Panc1 (cell line): Measurements from ENCODE around the gene LRRC3. TPM values are rescaled to one million over a fixed set of nuclear protein-coding genes. Genes with fewer than 3 reads are reported as not detected.
A peak's percentile ranks its signal among the peaks of the same experiment; 100 is the strongest.

Source experiments
- ATAC-seq: fragments of 200-7000 bp; cut with Tn5 transposase; 2 replicates; pipeline ENCODE4 v1.9.1; 2020; ENCODE audit warnings: mild to moderate bottlenecking, moderate library complexity
- Bru-seq: library from RNA; stranded (reverse); fragments of 400-500 nt; gene quantifications from one replicate; lab custom pipeline; 2021; lab: Mats Ljungman, UMichigan
- BruChase-seq, 2 experiments: library from RNA; stranded (reverse); fragments of 400-500 nt; gene quantifications; one replicate each; lab custom pipeline; 2021; lab: Mats Ljungman, UMichigan
- BruUV-seq: library from RNA; stranded (reverse); fragments of 400-500 nt; replicated peaks from 2 replicates; lab custom pipeline; 2021; lab: Mats Ljungman, UMichigan
- CTCF ChIA-PET: fragments of 300-600 bp; sonication (Branson Sonifier 250); formaldehyde crosslinking; loops from one replicate; lab custom pipeline; 2022; ENCODE audit warnings: antibody characterized with exemption; lab: Charles Lee
- POLR2A ChIA-PET: fragments of 300-600 bp; sonication (Branson Sonifier 250); formaldehyde crosslinking; loops from one replicate; lab custom pipeline; 2022; ENCODE audit warnings: antibody characterized with exemption; lab: Charles Lee
- DNase-seq: peaks from one replicate; pipeline ENCODE4 v3.0.0-alpha.2; 2010; ENCODE audit warnings: low read depth, low spot score
- H3K27ac ChIP-seq: 2 replicates; pipeline ENCODE4 v1.5.1; 2011; ENCODE audit warnings: mild to moderate bottlenecking, low read length, inconsistent platforms
- H3K27me3 ChIP-seq: fragments of 200-500 bp; sonication (Bioruptor generic); 2 replicates; pipeline ENCODE4 v1.6.0; 2014; ENCODE audit warnings: low read length, inconsistent platforms; ENCODE audit not compliant: control insufficient read depth, insufficient read depth
- H3K36me3 ChIP-seq: fragments of 200-500 bp; sonication (Bioruptor generic); 2 replicates; pipeline ENCODE4 v1.5.1; 2014; ENCODE audit warnings: inconsistent platforms, mild to moderate bottlenecking, low read length, moderate library complexity; ENCODE audit not compliant: control insufficient read depth, insufficient read depth
- H3K4me1 ChIP-seq: 2 replicates; pipeline ENCODE4 v1.5.1; 2011; ENCODE audit warnings: inconsistent platforms, mild to moderate bottlenecking, low read length, moderate library complexity; ENCODE audit not compliant: control insufficient read depth, insufficient read depth
- H3K4me3 ChIP-seq, 2 experiments: 2 replicates each; pipeline ENCODE4 v1.5.1; 2011 to 2012; ENCODE audit warnings: low read depth in 2 of 2, low read length in 2 of 2, mild to moderate bottlenecking in 2 of 2, inconsistent platforms in 1 of 2, moderate library complexity in 1 of 2
- H3K9me3 ChIP-seq: fragments of 200-500 bp; sonication (Bioruptor generic); 2 replicates; pipeline ENCODE4 v1.5.1; 2014; ENCODE audit warnings: low read depth, mild to moderate bottlenecking, inconsistent platforms, low read length, moderate library complexity; ENCODE audit not compliant: control insufficient read depth, insufficient read depth
- POLR2AphosphoS5 ChIP-seq: IDR thresholded peaks from 2 replicates; pipeline ENCODE4 v1.6.1; 2012; ENCODE audit warnings: mild to moderate bottlenecking, low read depth, low read length, moderate library complexity
- SIN3A ChIP-seq: IDR thresholded peaks from 2 replicates; pipeline ENCODE4 v1.6.1; 2012; ENCODE audit warnings: low read depth, mild to moderate bottlenecking, low read length, moderate library complexity, borderline replicate concordance; ENCODE audit not compliant: insufficient read depth
- TCF7L2 ChIP-seq: IDR thresholded peaks from 2 replicates; pipeline ENCODE4 v1.6.1; 2011; ENCODE audit warnings: mild to moderate bottlenecking, low read depth, low read length, inconsistent platforms
- in situ Hi-C: cut with HindIII; loops from 2 replicates; pipeline ENCODE4 v1.10.0; 2016; ENCODE audit warnings: low sequenced_read_pairs, low pct_unique_long_range_greater_than_20kb
- intact Hi-C: fragments of 100-400 bp; cut with micrococcal nuclease; formaldehyde crosslinking; loops from one replicate; pipeline ENCODE4 v1.10.0; 2022; ENCODE audit not compliant: unreplicated experiment
- long read RNA-seq: library from polyadenylated mRNA; unstranded; transcript quantifications from one replicate; pipeline ENCODE4 v2.0.0, GENCODE V29; 2021; ENCODE audit not compliant: unreplicated experiment
- polyA plus RNA-seq: library from polyadenylated mRNA; unstranded; fragments of >200 nt; gene quantifications from one replicate; pipeline ENCODE4 v1.2.1, GENCODE V29; 2012; ENCODE audit warnings: missing spikeins; ENCODE audit not compliant: insufficient read length
- total RNA-seq: library from RNA; stranded (reverse); gene quantifications from one replicate; pipeline ENCODE4 v1.2.1, GENCODE V29; 2021; ENCODE audit not compliant: unreplicated experiment
- TF ChIP-seq, protein P1 (sequence below), 2 experiments: IDR thresholded peaks; 2 replicates each; pipeline ENCODE4 v1.6.1; 2011 to 2012; ENCODE audit warnings: low read depth in 2 of 2, control low read depth in 1 of 2, low read length in 1 of 2, mild to moderate bottlenecking in 1 of 2, moderate library complexity in 1 of 2; ENCODE audit not compliant: insufficient read depth in 1 of 2
- TF ChIP-seq, protein P2 (sequence below): fragments of 450-650 bp; IDR thresholded peaks from 2 replicates; pipeline ENCODE4 v1.5.1; 2017; ENCODE audit warnings: mild to moderate bottlenecking

Gene LRRC3, protein sequence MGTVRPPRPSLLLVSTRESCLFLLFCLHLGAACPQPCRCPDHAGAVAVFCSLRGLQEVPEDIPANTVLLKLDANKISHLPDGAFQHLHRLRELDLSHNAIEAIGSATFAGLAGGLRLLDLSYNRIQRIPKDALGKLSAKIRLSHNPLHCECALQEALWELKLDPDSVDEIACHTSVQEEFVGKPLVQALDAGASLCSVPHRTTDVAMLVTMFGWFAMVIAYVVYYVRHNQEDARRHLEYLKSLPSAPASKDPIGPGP
- 3.3 TPM for total RNA-seq
- 3.8 TPM for polyA plus RNA-seq
- percentile 38 among the genes with signal in this experiment for Bru-seq, nascent RNA
- BruChase-seq, experiment 1, labeled RNA remaining after a 2-hour chase = percentile 55 among the genes with signal in this experiment
- BruChase-seq, experiment 2, labeled RNA remaining after a 6-hour chase = percentile 68 among the genes with signal in this experiment
- long read RNA-seq, full-length matches to known transcripts = 3 of 9 reads
- long read RNA-seq, partial matches to known transcripts = 0 of 9 reads
- long read RNA-seq, other reads (novel, unspliced or antisense) = 6 of 9 reads

DNA sequence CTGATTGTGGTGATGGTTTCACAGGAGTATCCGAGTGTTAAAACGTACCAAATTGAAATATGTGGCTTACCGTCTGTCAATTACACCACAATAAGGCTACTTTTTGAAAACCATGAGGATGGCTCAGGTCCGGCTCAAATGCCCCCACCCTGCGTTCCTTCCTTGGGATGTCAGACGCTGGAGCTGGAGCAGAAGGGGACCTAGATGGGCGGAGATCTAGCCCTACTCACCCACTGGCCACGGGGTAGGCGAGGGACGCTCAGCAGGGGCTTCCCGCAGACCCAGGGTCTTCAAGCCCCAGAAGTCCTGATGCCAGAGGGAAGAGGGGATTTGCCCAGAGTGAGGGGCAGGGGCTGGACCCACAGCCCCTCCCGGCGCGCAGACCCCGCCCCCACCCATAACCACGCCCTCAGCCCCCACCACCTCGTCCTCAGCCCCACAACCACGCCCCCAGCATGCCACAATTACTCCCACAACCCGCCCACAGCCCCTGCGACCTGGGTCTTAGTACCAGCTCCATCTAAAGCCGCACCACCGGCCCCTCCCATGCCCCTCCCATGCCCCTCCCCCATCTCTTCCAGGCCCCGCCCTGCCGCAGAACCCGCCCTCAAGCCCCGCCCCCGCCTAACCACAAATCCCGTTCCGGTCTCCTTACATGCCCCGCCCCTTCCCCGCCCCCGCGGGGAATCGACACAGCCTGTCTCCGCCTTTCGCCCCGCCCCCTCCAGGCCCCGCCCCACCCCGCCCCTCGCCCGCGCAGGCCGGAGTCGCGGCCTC, at the start of gene LRRC3:
Gene LRRC3, plus strand, starts transcription at position 764 of the 777 bp plus-strand sequence. CDS start 1,135 bp downstream, outside the sequence.
- ATAC-seq = peak; percentile 77
- ChIA-PET POLR2A (no interaction called here), CTCF (interaction anchor here (0.6 kb wide), 1 partner anchor 103 kb away, joined by 5 read pairs; no protein-coding TSS in a partner anchor)
- intact Hi-C loops = no loop called here
- no peaks in the 10 kb centered on the region for H3K36me3 ChIP-seq
- no peak for DNase-seq
- H3K4me1 ChIP-seq = no peaks in the 10 kb centered on the region
- H3K27ac ChIP-seq = 0 out of 2 replicates have a peak within 1 kb of the TSS, but pooled peaks have one; percentile 29
- peak within 1 kb of the TSS; percentile 54 to 61 for H3K4me3 ChIP-seq
- in situ Hi-C loops = no loop called here
- no TSS peak for BruUV-seq
- no peak for TF ChIP-seq POLR2AphosphoS5
- no peak for TF ChIP-seq TCF7L2
- TF ChIP-seq, protein P1, sequence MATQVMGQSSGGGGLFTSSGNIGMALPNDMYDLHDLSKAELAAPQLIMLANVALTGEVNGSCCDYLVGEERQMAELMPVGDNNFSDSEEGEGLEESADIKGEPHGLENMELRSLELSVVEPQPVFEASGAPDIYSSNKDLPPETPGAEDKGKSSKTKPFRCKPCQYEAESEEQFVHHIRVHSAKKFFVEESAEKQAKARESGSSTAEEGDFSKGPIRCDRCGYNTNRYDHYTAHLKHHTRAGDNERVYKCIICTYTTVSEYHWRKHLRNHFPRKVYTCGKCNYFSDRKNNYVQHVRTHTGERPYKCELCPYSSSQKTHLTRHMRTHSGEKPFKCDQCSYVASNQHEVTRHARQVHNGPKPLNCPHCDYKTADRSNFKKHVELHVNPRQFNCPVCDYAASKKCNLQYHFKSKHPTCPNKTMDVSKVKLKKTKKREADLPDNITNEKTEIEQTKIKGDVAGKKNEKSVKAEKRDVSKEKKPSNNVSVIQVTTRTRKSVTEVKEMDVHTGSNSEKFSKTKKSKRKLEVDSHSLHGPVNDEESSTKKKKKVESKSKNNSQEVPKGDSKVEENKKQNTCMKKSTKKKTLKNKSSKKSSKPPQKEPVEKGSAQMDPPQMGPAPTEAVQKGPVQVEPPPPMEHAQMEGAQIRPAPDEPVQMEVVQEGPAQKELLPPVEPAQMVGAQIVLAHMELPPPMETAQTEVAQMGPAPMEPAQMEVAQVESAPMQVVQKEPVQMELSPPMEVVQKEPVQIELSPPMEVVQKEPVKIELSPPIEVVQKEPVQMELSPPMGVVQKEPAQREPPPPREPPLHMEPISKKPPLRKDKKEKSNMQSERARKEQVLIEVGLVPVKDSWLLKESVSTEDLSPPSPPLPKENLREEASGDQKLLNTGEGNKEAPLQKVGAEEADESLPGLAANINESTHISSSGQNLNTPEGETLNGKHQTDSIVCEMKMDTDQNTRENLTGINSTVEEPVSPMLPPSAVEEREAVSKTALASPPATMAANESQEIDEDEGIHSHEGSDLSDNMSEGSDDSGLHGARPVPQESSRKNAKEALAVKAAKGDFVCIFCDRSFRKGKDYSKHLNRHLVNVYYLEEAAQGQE (IDR thresholded peaks at IDR 0.05; ENCODE audit: insufficient read depth in 1 of 2, low read depth in 2 of 2, low read length in 1 of 2) = no peak
- TF ChIP-seq, protein P2, sequence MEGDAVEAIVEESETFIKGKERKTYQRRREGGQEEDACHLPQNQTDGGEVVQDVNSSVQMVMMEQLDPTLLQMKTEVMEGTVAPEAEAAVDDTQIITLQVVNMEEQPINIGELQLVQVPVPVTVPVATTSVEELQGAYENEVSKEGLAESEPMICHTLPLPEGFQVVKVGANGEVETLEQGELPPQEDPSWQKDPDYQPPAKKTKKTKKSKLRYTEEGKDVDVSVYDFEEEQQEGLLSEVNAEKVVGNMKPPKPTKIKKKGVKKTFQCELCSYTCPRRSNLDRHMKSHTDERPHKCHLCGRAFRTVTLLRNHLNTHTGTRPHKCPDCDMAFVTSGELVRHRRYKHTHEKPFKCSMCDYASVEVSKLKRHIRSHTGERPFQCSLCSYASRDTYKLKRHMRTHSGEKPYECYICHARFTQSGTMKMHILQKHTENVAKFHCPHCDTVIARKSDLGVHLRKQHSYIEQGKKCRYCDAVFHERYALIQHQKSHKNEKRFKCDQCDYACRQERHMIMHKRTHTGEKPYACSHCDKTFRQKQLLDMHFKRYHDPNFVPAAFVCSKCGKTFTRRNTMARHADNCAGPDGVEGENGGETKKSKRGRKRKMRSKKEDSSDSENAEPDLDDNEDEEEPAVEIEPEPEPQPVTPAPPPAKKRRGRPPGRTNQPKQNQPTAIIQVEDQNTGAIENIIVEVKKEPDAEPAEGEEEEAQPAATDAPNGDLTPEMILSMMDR = no peak
- no peak for TF ChIP-seq SIN3A
- H3K27me3 ChIP-seq = no peaks in the 10 kb centered on the region; the same call in 1 of the 2 replicates
- no peaks in the 10 kb centered on the region for H3K9me3 ChIP-seq

DNA sequence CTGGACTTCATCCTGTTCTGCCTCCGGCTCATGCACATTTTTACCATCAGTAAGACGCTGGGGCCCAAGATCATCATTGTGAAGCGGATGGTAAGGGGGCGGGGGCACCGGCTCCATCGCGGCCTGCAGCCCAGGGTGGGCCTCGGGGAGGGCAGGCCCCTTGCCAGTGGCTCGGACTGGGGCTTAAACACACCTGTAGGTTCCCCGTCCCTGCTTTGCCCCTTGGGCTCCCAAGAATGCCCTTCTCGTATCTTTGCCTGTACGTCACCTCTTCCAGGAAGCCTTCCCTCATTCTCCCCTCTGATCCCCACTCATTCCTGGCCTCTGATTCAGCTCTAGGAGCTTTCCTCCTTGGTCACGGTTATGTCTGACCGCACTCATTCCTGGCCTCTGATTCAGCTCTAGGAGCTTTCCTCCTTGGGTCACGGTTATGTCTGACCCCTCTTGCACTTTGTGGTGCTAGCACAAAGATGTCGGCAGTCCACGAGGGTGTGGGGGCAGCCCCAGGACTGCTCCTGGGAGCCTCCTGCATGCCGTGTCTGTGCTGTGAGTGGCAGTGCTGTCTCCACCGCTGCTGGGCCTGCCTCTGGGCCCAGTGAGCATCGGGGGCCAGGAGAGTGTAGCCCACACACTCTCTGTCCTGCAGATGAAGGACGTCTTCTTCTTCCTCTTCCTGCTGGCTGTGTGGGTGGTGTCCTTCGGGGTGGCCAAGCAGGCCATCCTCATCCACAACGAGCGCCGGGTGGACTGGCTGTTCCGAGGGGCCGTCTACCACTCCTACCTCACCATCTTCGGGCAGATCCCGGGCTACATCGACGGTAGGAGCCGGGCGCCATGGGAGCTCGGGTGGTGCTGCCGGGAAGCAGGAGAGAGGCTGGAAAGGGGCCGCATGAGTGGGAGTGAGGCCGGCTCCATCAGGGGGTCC, 49.1 kb upstream of the LRRC3 start:
- Histone ChIP-seq H3K27ac (no peak overlapping the region), H3K4me1 (no peaks in the 10 kb centered on the region), H3K36me3 (no peaks in the 10 kb centered on the region), H3K4me3 (no peak overlapping the region), H3K9me3 (no peaks in the 10 kb centered on the region), H3K27me3 (no peaks in the 10 kb centered on the region)
- POLR2A ChIA-PET = no interaction called here
- TF ChIP-seq, protein P2 = no peak
- TF ChIP-seq TCF7L2 (no peak), POLR2AphosphoS5 (no peak), SIN3A (no peak)
- TF ChIP-seq, protein P1 (IDR thresholded peaks at IDR 0.05; ENCODE audit: insufficient read depth in 1 of 2, low read depth in 2 of 2, low read length in 1 of 2) = no peak
- in situ Hi-C loops (no loop called here), intact Hi-C loops (no loop called here)
- ATAC-seq = no peak
- BruUV-seq = no TSS peak
- no peak for DNase-seq
- CTCF ChIA-PET = no interaction called here
